NCI-H1930 (cell line): Measurements from ENCODE around the gene POLN.
"Not testable (repeated sequence)": the region's sequence is repeated elsewhere in the genome, so short reads cannot be mapped to it uniquely, and the experiment has no call there.

ENCODE experiments used
- DNase-seq, 2 experiments: peaks; one replicate each; lab custom pipeline; 2025; lab: John Stamatoyannopoulos, UW

The POLN gene

GRCh38 chr4:2275044-2275397 lies 33.1 kb upstream of the POLN start:
- not testable (repeated sequence) for DNase-seq

GRCh38 chr4:2274320-2275043 lies 32.6 kb upstream of the POLN start:
- DNase-seq: no peak

GRCh38 chr4:2273657-2274319 lies 31.9 kb upstream of the POLN start:
- DNase-seq: no peak

GRCh38 chr4:2273221-2273620 lies 31.3 kb upstream of the POLN start:
- no peak for DNase-seq

GRCh38 chr4:2272828-2273120 lies 30.9 kb upstream of the POLN start:
- no peak for DNase-seq

GRCh38 chr4:2272026-2272827 lies 30.3 kb upstream of the POLN start:
- DNase-seq: no peak

- DNase-seq: no peak
These were observed 29.5 kb upstream of the POLN start for GRCh38 chr4:2271279-2272025.

- DNase-seq: no peak
These were observed 28.6 kb upstream of the POLN start for GRCh38 chr4:2270341-2271165.

GRCh38 chr4:2269618-2270163 lies 27.8 kb upstream of the POLN start:
- no peak for DNase-seq

- DNase-seq: no peak
These were observed 27.2 kb upstream of the POLN start for GRCh38 chr4:2269206-2269531.

- no peak for DNase-seq
These were observed 26.7 kb upstream of the POLN start for GRCh38 chr4:2268357-2269205.

GRCh38 chr4:2267841-2268240 lies 25.9 kb upstream of the POLN start:
- DNase-seq: no peak

GRCh38 chr4:2267320-2267811 lies 25.4 kb upstream of the POLN start:
- no peak for DNase-seq

- DNase-seq: no peak
These were observed 24.9 kb upstream of the POLN start for GRCh38 chr4:2266821-2267220.

- DNase-seq: no peak
These were observed 24.3 kb upstream of the POLN start for GRCh38 chr4:2266181-2266580.

- DNase-seq: no peak
These were observed 23.5 kb upstream of the POLN start for GRCh38 chr4:2265113-2266110.

GRCh38 chr4:2264481-2265041 lies 22.6 kb upstream of the POLN start:
- no peak for DNase-seq

GRCh38 chr4:2263926-2264321 lies 22.0 kb upstream of the POLN start:
- no peak for DNase-seq

GRCh38 chr4:2262944-2263250 lies 21.0 kb upstream of the POLN start:
- DNase-seq: no peak
